NCI-H1436 treated with DMSO at 0.1 percent for 48 hours (cell line): ENCODE data around the gene TDRD6.
"Not testable (repeated sequence)": the region's sequence is repeated elsewhere in the genome, so short reads cannot be mapped to it uniquely, and the experiment has no call there.

ENCODE experiments used
- DNase-seq: peaks from one replicate; lab custom pipeline; 2025; lab: John Stamatoyannopoulos, UW

Gene TDRD6

GRCh38 chr6:46744159-46744725, 56.6 kb downstream of the TDRD6 start:
- not testable (repeated sequence) for DNase-seq

GRCh38 chr6:46745973-46746372, 58.3 kb downstream of the TDRD6 start:
- no peak for DNase-seq

DNA sequence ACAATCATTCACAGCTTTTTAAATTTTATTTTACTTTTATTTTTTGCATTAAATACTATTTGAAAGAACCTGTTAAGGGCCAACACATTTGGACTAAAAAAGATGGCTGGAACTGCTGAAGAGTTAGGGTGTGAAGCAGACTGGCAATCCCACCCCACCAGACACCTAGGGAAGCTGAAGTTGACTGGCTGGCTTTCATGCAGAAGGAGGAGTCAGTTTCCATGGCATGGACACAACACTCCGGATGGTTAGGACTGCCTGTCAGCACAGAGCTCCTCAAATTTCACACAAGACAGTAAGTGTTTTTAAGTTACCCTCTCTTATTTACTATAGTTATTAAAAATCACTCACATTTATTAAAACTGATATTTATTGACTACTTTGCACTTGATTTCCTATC, 59.0 kb downstream of the TDRD6 start, which contains the start of gene ANKRD66:
ANKRD66 (plus strand) TSS at position 238 of the 400 bp plus-strand sequence. CDS start 5,016 bp downstream, outside the sequence.
- no peak for DNase-seq

- no peak for DNase-seq
Measured at GRCh38 chr6:46748940-46749503, 61.3 kb downstream of the TDRD6 start.

GRCh38 chr6:46749731-46750130, 62.0 kb downstream of the TDRD6 start:
- DNase-seq = no peak

GRCh38 chr6:46751658-46752057, 64.0 kb downstream of the TDRD6 start:
- DNase-seq = no peak
